ENCODE results near the gene TMEM125.
A peak's percentile ranks its signal among the peaks of the same experiment; 100 is the strongest.

Gene TMEM125

DNA sequence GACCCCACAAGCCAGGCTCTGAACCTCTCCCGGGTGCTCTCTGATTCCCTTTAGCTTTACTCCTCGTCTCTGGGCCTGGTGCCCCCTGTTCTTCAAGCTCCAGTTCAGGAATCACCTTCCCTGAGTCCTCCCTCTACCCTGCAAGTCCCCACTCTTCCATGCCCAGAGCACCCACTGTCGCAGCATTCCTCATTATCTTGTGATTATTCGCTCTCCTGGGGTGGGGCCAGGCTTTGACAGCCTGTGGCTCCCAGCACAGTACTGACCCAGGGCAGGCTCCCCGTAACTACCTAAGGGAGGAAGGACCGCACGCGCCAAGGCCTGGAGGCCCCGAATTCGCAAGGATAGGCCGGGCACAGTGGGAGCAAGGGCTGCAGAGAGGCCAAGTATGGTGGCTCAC is 16.3 kb downstream of the TMEM125 start:
- no peak for DNase-seq
- in situ Hi-C loops (cut with MboI; ENCODE audit: low pct_unique_long_range_greater_than_20kb, low sequenced_read_pairs) = no loop called here

DNA sequence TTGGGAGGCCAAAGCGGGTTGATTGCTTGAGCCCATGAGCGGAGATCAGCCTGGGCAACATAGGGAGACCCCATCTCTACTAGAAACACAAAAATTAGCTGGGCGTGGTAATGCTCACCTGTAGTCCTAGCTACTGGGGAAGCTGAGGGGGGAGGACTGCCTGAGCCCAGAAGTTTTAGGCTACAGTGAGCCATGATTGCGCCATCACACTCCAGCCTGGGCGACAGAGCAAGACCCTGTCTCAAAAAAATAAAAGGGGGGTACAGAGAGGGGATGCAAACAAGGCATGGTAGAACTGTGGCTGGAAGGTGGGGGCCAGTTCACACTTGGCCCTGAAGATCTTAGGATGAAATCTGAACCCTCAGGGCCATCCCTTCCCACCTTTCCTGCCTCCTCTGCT is 16.8 kb downstream of the TMEM125 start:
- in situ Hi-C loops (cut with MboI; ENCODE audit: low pct_unique_long_range_greater_than_20kb, low sequenced_read_pairs) = no loop called here
- no peak for DNase-seq

DNA sequence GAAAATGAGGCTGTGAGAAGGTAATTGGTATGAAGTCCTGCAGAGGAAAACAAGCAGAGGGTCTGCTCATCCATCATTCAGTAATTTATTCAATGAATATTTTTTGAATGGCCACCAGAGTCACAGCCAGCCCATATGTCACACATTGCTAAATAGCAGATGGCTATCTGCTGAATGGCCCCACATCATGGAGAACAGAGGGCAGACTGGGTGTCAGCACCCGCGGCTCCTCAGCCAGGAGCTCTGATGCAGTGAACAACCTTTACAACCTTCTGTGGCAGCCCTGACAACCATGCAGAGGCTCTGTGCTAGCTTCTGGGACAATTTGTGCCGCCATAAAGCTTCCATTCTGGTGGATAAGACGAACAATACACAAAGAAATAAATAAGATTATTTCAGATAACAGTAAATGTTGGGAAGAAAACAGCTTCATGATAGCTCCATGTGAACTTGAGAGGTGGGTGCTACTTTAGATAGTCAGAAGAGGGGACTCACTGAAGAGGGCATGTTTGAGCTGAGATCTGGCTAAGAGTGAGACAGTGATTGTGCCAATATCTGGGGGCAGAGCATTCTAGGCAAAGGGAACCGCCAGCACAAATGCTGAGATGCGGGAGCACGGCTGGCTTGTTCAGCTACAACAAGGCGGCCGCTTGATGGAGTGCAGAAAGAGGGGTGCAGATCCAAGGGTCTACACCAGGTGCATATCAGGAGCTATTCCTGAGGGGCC is 18.4 kb downstream of the TMEM125 start:
- in situ Hi-C loops (cut with MboI; ENCODE audit: low pct_unique_long_range_greater_than_20kb, low sequenced_read_pairs) = no loop called here
- DNase-seq = no peak

DNA sequence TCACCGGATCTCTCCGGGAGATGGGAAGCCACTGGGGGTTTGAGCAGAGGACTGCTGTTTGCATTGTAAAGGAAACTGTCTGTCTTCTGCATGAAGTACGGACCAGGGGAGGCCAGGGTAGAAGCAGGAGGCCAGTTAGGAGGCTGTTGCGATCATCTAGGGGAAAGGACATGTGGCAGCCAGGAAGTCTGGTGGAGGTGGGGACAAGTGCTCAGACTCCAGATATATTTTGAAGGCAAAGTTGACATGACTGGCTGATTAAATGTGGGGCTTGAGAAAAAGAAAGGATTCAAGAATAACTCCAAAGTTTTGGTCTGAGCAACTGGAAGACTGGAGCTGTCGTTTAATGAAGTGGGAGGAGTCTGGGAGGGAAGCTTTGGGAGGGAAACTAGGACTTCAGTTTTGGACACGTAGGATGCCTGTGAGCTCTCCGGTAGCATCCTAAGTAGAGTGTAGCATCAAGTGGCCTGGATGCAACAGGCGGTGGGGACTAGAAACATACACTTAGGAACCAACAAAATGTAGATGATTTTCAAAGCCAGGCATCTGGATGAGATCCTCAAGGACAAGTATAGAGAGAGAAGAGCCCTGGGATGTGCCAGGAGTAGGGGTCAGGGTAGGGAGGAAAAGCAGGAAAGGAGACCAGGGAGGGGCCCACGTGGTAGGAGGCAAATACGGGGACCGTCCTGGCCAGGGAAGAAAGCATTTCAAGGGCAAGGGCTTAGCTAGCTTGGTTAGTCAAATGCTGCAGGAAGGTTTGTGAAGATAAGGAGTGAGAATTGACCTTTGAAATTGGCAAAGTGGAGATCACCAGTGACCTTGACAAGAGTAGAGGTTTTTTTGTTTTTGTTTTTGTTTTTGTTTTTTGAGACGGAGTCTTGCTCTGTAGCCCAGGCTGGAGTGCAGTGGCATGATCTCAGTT is 19.3 kb downstream of the TMEM125 start:
- no peak for DNase-seq
- in situ Hi-C loops (cut with MboI; ENCODE audit: low pct_unique_long_range_greater_than_20kb, low sequenced_read_pairs) = no loop called here

DNA sequence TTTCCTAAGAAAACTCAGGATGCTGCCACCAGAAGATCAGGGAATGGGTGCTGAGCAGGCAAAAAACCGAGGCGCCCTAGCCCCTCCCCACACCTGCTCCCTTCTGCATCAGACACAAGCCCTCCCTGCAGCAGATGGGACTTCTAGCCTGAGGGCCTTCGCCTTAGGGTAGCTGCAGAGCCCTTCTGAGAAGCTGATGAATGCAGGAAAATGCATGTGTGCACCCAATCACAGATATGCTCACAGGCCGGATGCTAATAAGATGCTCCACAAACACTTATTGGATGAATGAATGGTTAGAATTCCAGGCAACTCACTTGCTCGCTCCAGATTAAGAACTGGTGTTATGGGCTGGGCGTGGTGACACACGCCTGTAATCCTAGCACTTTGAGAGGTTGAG is 22.4 kb downstream of the TMEM125 start:
- no peak for DNase-seq
- in situ Hi-C loops (cut with MboI; ENCODE audit: low pct_unique_long_range_greater_than_20kb, low sequenced_read_pairs) = no loop called here

DNA sequence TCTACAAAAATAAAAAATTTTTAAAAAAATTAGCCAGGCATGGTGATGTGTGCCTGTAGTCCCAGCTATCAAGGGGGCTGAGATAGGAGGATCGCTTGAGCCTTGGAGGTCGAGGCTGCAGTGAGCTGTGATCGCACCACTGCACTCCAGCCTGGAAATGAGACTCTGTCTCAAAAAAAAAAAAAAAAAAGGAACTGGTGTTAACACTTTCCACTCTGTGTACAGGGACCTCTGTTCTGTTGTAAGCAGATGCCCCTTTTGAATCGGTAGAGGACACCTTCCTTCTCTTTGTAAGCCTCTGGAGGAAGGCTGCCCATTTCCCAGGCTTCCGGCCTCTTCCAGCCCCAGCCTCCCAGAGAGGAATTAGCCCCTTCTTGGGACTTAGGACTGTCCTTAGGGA is 22.9 kb downstream of the TMEM125 start:
- peak; percentile 24 for DNase-seq
- in situ Hi-C loops (cut with MboI; ENCODE audit: low pct_unique_long_range_greater_than_20kb, low sequenced_read_pairs) = no loop called here

DNA sequence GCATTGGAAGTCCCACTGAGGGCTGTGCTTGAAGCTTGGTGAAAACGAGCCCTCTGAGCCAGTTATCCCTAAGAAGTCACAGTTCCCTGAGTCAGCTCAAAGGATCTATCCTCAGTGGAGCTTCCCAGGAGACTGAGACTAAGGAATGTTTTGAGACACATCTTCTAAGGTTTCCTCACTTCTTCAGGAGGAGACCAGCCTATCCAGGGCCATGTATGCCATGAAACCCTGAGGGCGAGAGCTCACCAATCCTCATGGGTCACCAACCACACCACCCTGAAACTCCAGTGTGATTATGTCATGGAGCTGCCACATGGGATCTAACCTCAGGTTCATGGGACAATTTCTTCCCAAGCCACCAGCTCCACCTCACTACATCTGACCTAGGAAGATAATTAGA is 23.4 kb downstream of the TMEM125 start:
- no peak for DNase-seq
- in situ Hi-C loops (cut with MboI; ENCODE audit: low pct_unique_long_range_greater_than_20kb, low sequenced_read_pairs) = no loop called here

DNA sequence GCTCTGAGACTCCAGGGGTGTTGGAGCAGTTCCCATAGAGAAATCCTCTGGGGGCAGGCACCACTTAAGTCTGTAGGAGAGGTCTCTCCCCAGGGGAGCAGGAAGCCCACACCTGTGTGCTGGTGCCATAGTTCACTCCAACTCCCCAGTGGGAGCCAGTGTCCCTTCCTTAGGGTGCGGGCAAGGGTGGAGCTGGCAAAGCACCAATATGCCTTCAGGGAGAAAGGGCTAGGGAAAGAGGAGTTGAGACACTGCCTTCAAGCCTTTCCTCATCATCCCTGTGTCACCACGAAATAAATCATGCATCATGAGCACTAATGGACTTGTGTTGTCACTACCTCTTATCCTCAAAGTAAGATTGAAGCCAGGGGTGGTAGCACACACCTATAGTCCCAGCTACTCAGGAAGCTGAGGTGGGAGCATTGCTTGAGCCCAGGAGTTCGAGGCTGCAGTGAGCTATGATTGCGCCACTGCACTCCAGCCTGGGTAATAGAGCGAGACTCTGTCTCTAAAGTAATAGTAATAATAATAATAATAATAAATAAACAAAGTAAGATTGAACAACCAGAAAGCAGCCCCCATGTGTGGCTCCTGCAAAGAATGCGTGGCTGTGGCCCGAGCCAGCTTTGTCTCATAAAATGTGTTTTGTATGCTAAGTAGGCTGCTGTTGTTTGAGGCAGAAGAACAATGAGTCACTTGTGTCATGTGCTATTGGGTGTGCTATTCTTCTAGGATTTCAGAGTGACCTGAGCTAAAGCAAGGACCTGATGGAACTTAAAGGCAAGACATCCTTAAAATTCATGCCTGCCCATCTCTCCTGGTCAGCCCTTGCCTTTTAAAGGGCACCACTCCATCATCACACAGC is 24.3 kb downstream of the TMEM125 start:
- DNase-seq = no peak
- in situ Hi-C loops (cut with MboI; ENCODE audit: low pct_unique_long_range_greater_than_20kb, low sequenced_read_pairs) = no loop called here

DNA sequence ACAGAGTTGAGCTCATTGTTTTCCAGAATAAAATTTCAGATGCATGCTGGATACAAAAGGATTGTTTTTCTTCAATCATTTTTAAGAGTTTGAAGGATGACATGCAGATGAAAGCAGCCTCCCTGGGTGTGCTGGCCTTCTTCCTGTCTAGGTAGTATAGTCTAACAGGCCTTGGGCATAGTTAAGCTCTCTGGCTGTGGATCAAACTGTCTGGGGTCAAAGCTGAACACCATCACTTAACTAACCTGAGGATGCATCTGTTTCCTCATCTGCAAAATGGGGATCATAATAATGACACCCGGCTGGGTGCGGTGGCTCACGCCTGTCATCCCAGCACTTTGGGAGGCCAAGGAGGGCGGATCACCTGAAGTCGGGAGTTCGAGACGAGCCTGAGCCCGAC is 25.0 kb downstream of the TMEM125 start:
- in situ Hi-C loops (cut with MboI; ENCODE audit: low pct_unique_long_range_greater_than_20kb, low sequenced_read_pairs) = no loop called here
- no peak for DNase-seq

DNA sequence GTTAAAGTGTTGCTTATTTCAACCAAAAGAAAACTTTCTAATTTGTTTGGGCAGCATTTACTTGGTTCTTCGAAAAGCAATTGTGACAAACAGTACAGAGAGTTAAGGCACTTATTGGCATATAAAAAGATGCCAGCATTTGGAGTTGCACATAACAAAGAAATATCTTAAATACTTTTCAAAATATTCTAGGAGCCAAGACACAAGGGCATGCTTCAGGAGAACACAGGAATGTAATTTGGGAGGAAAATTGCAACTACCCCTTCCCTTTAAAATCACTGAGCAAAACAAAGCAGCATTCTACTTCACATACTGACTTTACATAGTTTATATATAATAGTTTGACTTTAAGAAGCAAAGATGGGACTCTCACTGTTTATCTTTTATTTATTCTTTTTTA is 26.4 kb downstream of the TMEM125 start:
- DNase-seq = no peak
- in situ Hi-C loops (cut with MboI; ENCODE audit: low pct_unique_long_range_greater_than_20kb, low sequenced_read_pairs) = no loop called here

DNA sequence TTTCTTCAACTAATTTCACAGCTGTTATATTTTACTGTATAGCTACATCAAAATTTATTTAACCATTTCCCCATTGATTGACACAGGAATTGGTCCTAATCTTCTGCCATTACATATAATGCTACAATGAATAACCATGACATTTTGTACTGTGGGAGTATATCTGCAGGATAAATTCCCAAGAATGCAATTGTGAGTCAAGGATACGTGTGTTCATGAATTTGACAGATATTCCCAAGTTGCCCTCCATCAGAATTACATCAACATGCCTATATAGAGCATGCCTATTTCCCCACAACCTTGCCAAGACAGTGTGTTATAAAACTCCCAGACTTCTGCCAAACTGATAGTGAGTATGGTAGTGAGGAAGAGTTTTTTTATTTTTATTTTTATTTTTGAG is 28.3 kb downstream of the TMEM125 start:
- in situ Hi-C loops (cut with MboI; ENCODE audit: low pct_unique_long_range_greater_than_20kb, low sequenced_read_pairs) = no loop called here
- no peak for DNase-seq

DNA sequence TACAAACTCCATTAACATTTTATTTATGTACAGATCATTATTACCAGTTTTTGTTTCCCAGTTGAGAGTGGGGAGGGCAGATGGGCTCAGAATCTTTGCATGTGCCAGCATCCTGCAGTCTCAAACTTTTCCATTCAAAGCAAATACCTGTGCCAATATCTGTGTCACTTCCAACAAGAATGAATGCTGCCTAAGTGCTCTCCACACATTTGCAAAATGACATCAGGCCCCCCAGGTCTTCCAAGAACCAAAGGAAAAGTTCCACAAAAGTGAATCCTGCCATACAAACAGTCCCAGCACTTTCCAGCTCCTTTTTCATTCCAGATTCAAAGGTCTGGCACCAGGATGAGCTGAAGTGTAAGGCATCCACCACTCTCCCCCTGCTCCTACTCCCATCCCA is 29.3 kb downstream of the TMEM125 start:
- in situ Hi-C loops (cut with MboI; ENCODE audit: low pct_unique_long_range_greater_than_20kb, low sequenced_read_pairs) = no loop called here
- DNase-seq = no peak

DNA sequence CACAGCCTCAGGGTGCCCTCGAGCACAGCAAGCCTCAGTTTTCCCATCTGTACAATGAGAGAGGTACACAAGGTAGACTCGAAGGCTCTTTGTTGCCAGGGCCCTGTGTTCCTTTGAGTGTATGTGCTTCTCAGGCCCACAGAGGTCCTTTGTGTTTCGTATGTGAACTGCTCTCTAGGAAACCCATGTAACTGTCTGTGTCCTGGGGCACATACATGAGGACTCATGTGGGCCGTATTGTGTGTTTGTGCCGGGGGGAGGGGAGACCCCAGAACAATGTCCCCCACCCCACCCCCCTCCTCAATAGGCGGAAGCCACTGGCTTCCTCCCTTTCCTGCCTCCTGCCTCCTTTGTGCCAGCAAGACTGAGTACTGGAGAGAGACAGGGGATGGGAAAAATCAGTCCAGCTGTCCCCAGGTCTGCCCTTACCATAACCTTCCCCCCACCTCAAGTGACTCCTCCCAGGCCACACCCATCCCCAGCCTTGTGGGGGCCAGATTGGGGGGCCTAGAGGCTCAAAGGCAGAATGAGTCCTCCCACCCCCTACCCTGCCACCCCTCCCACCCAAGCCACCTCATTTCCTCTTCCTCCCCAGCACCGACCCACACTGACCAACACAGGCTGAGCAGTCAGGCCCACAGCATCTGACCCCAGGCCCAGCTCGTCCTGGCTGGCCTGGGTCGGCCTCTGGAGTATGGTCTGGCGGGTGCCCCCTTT is 30.8 kb downstream of the TMEM125 start, which contains the start of gene TIE1:
TSS of gene TIE1 (plus strand) at position 605 of the 717 bp plus-strand sequence. CDS start at position 695, 90 bp downstream.
- DNase-seq = peak; percentile 42
- in situ Hi-C loops (cut with MboI; ENCODE audit: low pct_unique_long_range_greater_than_20kb, low sequenced_read_pairs) = no loop called here

DNA sequence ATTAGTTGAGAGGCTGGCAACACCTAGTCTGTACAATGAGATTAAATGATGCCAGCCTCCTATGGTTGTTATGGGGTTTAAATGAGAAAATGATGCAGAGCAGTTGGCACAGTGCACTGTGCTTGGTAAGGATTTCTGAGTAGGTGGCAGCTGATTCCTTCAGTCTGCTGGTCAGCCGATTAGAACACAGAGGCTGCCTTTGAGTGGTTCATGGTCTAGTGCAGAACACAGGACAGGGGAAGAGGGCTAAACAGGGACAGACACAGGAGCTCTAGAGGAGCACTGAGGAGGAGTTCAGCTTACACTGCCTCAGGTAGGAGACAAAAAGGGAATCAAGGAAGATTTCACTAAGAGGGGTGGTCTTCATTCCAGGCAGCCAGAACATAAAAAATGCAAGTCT is 32.4 kb downstream of the TMEM125 start:
- in situ Hi-C loops (cut with MboI; ENCODE audit: low pct_unique_long_range_greater_than_20kb, low sequenced_read_pairs) = no loop called here
- no peak for DNase-seq

DNA sequence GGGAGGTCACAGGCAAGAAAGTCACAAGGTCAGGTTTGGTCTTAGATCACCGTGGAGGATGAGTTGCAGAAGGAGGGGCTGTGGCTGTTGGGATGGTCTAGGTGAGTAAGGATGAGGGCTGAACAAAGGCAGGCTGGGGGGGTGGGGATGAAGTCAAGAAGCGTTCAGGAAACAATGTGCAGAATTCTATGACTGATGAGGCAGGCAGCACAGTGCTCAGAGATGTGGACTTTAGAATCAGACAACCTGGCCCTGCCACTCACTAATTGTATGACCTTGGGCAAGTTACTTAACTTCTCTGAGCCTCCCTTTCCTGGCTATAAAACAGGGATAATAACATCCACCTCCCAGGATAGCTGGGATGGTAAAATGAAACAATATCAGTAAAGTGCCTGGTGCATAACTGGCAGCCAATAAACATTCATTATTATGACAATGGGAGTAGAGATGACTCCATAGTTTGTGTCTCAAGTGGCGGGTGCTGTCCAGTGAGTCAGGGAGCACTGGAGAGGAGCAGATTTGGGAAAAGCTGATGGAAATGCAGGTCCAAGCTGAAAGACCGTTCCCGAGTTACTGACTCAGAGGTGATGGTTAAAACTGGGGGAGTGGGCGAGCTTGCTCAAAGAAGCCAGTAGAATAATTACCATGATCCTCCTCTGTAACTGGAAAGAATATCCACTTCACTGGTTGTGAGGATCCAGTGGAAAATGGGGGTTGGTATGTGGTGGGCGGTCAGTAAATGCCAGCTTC is 33.1 kb downstream of the TMEM125 start:
- no peak for DNase-seq

DNA sequence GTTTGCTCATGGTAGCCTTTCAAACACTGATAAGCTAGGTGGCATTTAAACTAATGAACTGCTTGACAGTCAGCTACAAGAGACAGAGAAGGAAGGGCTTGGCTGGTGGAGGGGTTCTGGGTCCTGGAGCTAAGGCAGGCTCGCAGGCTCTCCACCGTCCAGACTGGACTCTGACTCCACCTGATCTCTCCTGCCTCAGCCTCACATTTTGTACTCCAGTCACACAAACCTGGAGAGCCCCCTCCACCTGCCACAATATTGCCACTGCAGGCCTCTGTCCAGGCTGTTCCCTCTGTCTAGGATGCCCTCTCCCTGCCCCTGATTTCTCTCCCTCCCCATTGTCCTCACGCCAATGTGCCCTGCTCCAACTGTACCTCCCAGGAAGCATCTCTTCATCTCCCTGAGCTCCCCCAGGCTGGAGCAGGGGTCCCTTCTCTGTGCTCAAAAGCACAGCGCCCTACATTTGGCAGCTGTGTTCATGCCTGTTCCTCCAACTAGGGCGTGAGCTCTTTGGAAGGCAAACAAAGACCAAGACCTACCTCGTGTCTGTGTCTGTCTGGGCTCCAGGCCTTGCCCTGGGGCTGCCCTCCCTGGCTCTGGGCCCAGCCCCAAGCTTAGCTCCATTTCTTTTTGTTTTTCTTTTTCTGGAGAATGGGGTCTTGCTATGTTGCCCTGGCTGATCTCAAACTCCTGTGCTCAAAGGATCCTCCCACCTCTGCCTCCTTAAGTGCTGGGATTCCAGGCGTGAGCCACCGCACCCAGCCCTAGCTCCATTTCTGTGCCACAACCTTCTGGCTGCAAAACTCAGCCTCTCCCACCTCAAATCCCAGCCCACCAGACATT is 33.9 kb downstream of the TMEM125 start:
- in situ Hi-C loops (cut with MboI; ENCODE audit: low pct_unique_long_range_greater_than_20kb, low sequenced_read_pairs) = no loop called here
- no peak for DNase-seq

More for the DNA sequence above, 33.1 kb downstream of the TMEM125 start:
- in situ Hi-C loops (cut with MboI; ENCODE audit: low pct_unique_long_range_greater_than_20kb, low sequenced_read_pairs) = no loop called here

DNA sequence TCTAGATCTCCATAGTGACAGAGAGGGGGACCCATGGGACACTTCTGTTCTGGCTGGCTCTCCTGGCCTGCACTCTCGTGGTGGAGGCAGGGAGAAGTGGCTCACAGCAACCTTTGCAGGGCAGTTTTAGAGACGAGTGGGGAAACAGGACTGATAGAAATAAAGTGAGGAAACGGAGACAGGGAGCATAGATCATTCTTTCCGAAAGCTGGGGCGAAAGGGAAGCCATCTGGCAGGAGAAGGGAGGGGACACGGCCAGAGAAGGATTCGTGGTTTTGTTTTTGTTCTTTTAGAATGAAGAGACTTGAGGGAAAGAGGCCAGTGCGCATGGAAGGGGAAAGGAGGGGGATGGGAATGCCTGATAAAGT is 34.5 kb downstream of the TMEM125 start:
- peak; percentile 5 for DNase-seq
- in situ Hi-C loops (cut with MboI; ENCODE audit: low pct_unique_long_range_greater_than_20kb, low sequenced_read_pairs) = no loop called here

Data from KBM-7 (cell line).